Dedifferentiated amniotic fluid mesenchymal stem cell (primary cell): ENCODE measurements around the gene ASPA.

ENCODE experiments used
- DNase-seq: peaks from one replicate; pipeline ENCODE4 v3.0.0-alpha.2; 2016; ENCODE audit errors: extremely low spot score

ASPA gene

GRCh38 chr17:3534881-3535252 is 59.1 kb downstream of the ASPA start:
- DNase-seq, result no peak

- DNase-seq, result peak; percentile 25
These were observed 59.6 kb downstream of the ASPA start for GRCh38 chr17:3535253-3535995.

- DNase-seq, result no peak
These were observed 60.9 kb downstream of the ASPA start for GRCh38 chr17:3536716-3537115.

- DNase-seq, result no peak
These were observed 64.2 kb downstream of the ASPA start for GRCh38 chr17:3539881-3540540.

- DNase-seq, result no peak
These were observed 66.8 kb downstream of the ASPA start for GRCh38 chr17:3542410-3543088.

- DNase-seq, result no peak
These were observed 67.7 kb downstream of the ASPA start for GRCh38 chr17:3543453-3543852.

GRCh38 chr17:3544365-3544764 is 68.6 kb downstream of the ASPA start:
- DNase-seq, result peak; percentile 5

GRCh38 chr17:3545151-3545550 is 69.4 kb downstream of the ASPA start:
- DNase-seq, result no peak

- no peak for DNase-seq
These were observed 70.7 kb downstream of the ASPA start for GRCh38 chr17:3546521-3546920.

GRCh38 chr17:3546997-3547396 is 71.2 kb downstream of the ASPA start:
- DNase-seq, result no peak

- no peak for DNase-seq
These were observed 71.8 kb downstream of the ASPA start for GRCh38 chr17:3547628-3548027.

GRCh38 chr17:3549610-3550162 is 73.9 kb downstream of the ASPA start:
- DNase-seq, result no peak

- DNase-seq, result no peak
These were observed 75.4 kb downstream of the ASPA start for GRCh38 chr17:3551189-3551588.

- DNase-seq, result no peak
These were observed 77.1 kb downstream of the ASPA start for GRCh38 chr17:3552916-3553315.
